H1 (cell line): Measurements from ENCODE around the gene GRM5. TPM values are rescaled to one million over a fixed set of nuclear protein-coding genes. Genes with fewer than 3 reads are reported as not detected.

Experiments
- CBX5 ChIP-seq: fragments of 300-800, 300-1000 bp; sonication (generic); IDR thresholded peaks from 2 replicates; pipeline ENCODE4 v1.7.1; 2016; ENCODE audit warnings: antibody characterized with exemption, low read length, low read depth
- CEBPB ChIP-seq: IDR thresholded peaks from 2 replicates; pipeline ENCODE4 v1.6.1; 2012; ENCODE audit warnings: low read depth, low read length
- EZH2 ChIP-seq: fragments of 200-600 bp; sonication (generic); IDR thresholded peaks from 2 replicates; pipeline ENCODE4 v1.7.1; 2012; ENCODE audit warnings: low read depth, mild to moderate bottlenecking, moderate library complexity, low read length, inconsistent platforms; ENCODE audit not compliant: severe bottlenecking
- KDM4A ChIP-seq: IDR thresholded peaks from one replicate; pipeline ENCODE4 v1.7.1; 2012; ENCODE audit warnings: low read depth, mild to moderate bottlenecking, moderate library complexity, low read length, inconsistent platforms; ENCODE audit not compliant: severe bottlenecking
- POLR2A ChIP-seq, 2 experiments: IDR thresholded peaks; 1 replicate in 1 of 2; 2 replicates in 1 of 2; pipeline ENCODE4 v1.6.1; 2011; ENCODE audit warnings: low read depth in 2 of 2, low read length in 2 of 2, mild to moderate bottlenecking in 2 of 2; ENCODE audit errors: control extremely low read depth in 1 of 2
- SAP30 ChIP-seq: fragments of 300-600 bp; sonication (generic); IDR thresholded peaks from 2 replicates; pipeline ENCODE4 v1.7.1; 2012; ENCODE audit warnings: low read length, moderate library complexity, mild to moderate bottlenecking, inconsistent platforms; ENCODE audit not compliant: insufficient read depth, insufficient replicate concordance
- SP4 ChIP-seq: IDR thresholded peaks from 2 replicates; pipeline ENCODE4 v1.6.1; 2012; ENCODE audit warnings: low read length, inconsistent platforms
- TEAD4 ChIP-seq: IDR thresholded peaks from 2 replicates; pipeline ENCODE4 v1.6.1; 2012; ENCODE audit warnings: low read depth, low read length, inconsistent platforms, mixed read lengths
- polyA plus RNA-seq, 7 experiments: library from polyadenylated mRNA; depleted of rRNA in 3 of 7; stranded (reverse) in 5 of 7; unstranded in 2 of 7; fragments of >200 nt in 5 of 7; fragments of 200-250 nt in 2 of 7; gene quantifications; 1 replicate in 5 of 7; 2 replicates in 1 of 7; 4 replicates in 1 of 7; pipeline versions ENCODE4 v1.2.1 to v1.2.3, GENCODE V29; 2011 to 2013; ENCODE audit warnings: missing spikeins in 2 of 7, mixed read lengths in 2 of 7
- total RNA-seq: library from RNA; stranded (reverse); fragmentation: NEBNext Ultra II Directional; extraction: Animal tissue kit (Norgen Biotek cat#: 25700); gene quantifications from 2 replicates; pipeline ENCODE4 v1.2.1, GENCODE V29; 2021

GRM5 gene
- total and polyA plus RNA-seq, 2 of the 8 experiments (the other 6 are each of a cell fraction or from before 2014, with no cell fraction given) = 0.15 to 0.43 TPM

DNA sequence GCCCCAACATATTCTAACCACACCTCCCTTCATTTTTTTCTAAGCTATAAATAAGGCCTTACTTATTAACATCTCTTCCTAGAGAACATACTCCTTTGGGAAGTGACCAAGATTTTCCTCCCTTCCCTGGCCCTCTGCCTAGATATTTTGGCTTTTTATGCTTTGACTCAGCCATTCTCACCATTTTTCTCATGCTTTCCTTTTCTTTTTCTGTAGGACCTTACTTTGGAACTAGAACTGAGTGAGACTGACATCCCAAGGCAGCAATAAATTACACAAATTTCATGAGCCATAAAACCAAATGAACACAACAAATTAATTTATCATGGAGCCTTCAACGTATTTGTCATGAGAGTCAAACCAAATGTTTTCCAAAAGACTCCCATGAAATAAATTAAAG, 585.6 kb downstream of the GRM5 start (continued):
- no peak for TF ChIP-seq SAP30
- no peak for TF ChIP-seq POLR2A (IDR thresholded peaks at IDR 0.05; ENCODE audit: control extremely low read depth in 1 of 2, low read depth in 2 of 2, low read length in 2 of 2)
- TF ChIP-seq SP4 = no peak
- no peak for TF ChIP-seq CBX5
- no peak for TF ChIP-seq TEAD4
- TF ChIP-seq CEBPB = no peak
- no peak for TF ChIP-seq KDM4A
- no peak for TF ChIP-seq EZH2
